Mesenchymal stem cell (in vitro differentiated cells and primary cell): ENCODE data around the gene ZKSCAN7.
A peak's percentile ranks its signal among the peaks of the same experiment; 100 is the strongest.

Experiments
- DNase-seq: peaks from one replicate; pipeline ENCODE4 v3.0.0-alpha.2; 2013
- H2AFZ ChIP-seq: one replicate; pipeline ENCODE4 v1.6.1; 2013; ENCODE audit warnings: low read depth, mild to moderate bottlenecking, control low read depth, inconsistent platforms, low read length, moderate library complexity
- H2AK5ac ChIP-seq: 2 replicates; pipeline ENCODE4 v1.6.1; 2013; ENCODE audit warnings: low read length, moderate library complexity, mild to moderate bottlenecking, inconsistent platforms; ENCODE audit not compliant: severe bottlenecking
- H2BK120ac ChIP-seq: one replicate; pipeline ENCODE4 v1.6.1; 2013; ENCODE audit warnings: low read depth, mild to moderate bottlenecking, inconsistent platforms, low read length, moderate library complexity
- H2BK12ac ChIP-seq, 2 experiments: one replicate each; pipeline ENCODE4 v1.6.1; 2013; ENCODE audit warnings: inconsistent platforms in 2 of 2, low read length in 2 of 2, mild to moderate bottlenecking in 2 of 2, moderate library complexity in 2 of 2, control low read depth in 1 of 2
- H2BK15ac ChIP-seq: one replicate; pipeline ENCODE4 v1.6.1; 2013; ENCODE audit warnings: mild to moderate bottlenecking, low read depth, inconsistent platforms; ENCODE audit not compliant: poor library complexity, severe bottlenecking
- H2BK5ac ChIP-seq: 2 replicates; pipeline ENCODE4 v1.6.1; 2013; ENCODE audit warnings: low read depth, mild to moderate bottlenecking, low read length, control low read depth, inconsistent platforms; ENCODE audit not compliant: poor library complexity, severe bottlenecking
- H3K14ac ChIP-seq, 2 experiments: one replicate each; pipeline ENCODE4 v1.6.1; 2013; ENCODE audit warnings: inconsistent platforms in 2 of 2, low read length in 2 of 2, control low read depth in 1 of 2, mild to moderate bottlenecking in 1 of 2, moderate library complexity in 1 of 2
- H3K18ac ChIP-seq, 2 experiments: one replicate each; pipeline ENCODE4 v1.6.1; 2013; ENCODE audit warnings: inconsistent platforms in 2 of 2, low read length in 2 of 2, control low read depth in 1 of 2, low read depth in 1 of 2, mild to moderate bottlenecking in 1 of 2
- H3K23ac ChIP-seq, 2 experiments: one replicate each; pipeline ENCODE4 v1.6.1; 2013; ENCODE audit warnings: inconsistent platforms in 2 of 2, low read length in 2 of 2, mild to moderate bottlenecking in 2 of 2, moderate library complexity in 2 of 2, control low read depth in 1 of 2
- H3K27ac ChIP-seq: 2 replicates; pipeline ENCODE4 v1.5.1; 2013; ENCODE audit warnings: mild to moderate bottlenecking, moderate library complexity, low read length, control low read depth, inconsistent platforms; ENCODE audit not compliant: poor library complexity, severe bottlenecking
- H3K27me3 ChIP-seq, 2 experiments: 2 replicates each; pipeline versions ENCODE4 v1.6.1 to v1.7.0; 2013; ENCODE audit warnings: low read length in 2 of 2, mild to moderate bottlenecking in 2 of 2, moderate library complexity in 2 of 2, control low read depth in 1 of 2, inconsistent platforms in 1 of 2; ENCODE audit not compliant: control insufficient read depth in 1 of 2, insufficient read depth in 1 of 2
- H3K36me3 ChIP-seq, 2 experiments: 2 replicates each; pipeline versions ENCODE4 v1.6.1 to v1.7.0; 2013; ENCODE audit warnings: low read length in 2 of 2, control low read depth in 1 of 2, inconsistent platforms in 1 of 2, low read depth in 1 of 2, mild to moderate bottlenecking in 1 of 2; ENCODE audit not compliant: insufficient read depth in 2 of 2, control insufficient read depth in 1 of 2
- H3K4ac ChIP-seq, 2 experiments: one replicate each; pipeline ENCODE4 v1.6.1; 2013; ENCODE audit warnings: inconsistent platforms in 2 of 2, low read length in 2 of 2, mild to moderate bottlenecking in 2 of 2, moderate library complexity in 2 of 2, control low read depth in 1 of 2, low read depth in 1 of 2
- H3K4me1 ChIP-seq: 2 replicates; pipeline ENCODE4 v1.6.1; 2013; ENCODE audit warnings: low read depth, low read length, control low read depth; ENCODE audit not compliant: control insufficient read depth, insufficient read depth
- H3K4me2 ChIP-seq: 2 replicates; pipeline ENCODE4 v1.6.1; 2013; ENCODE audit warnings: low read length, mild to moderate bottlenecking, inconsistent platforms; ENCODE audit not compliant: poor library complexity, severe bottlenecking
- H3K4me3 ChIP-seq, 2 experiments: 2 replicates each; pipeline versions ENCODE4 v1.5.1 to v1.7.0; 2013; ENCODE audit warnings: low read length in 2 of 2, mild to moderate bottlenecking in 2 of 2, control low read depth in 1 of 2, low read depth in 1 of 2; ENCODE audit not compliant: insufficient read depth in 1 of 2
- H3K79me1 ChIP-seq: replicated peaks from 2 replicates; pipeline ENCODE4 v1.6.1; 2013; ENCODE audit warnings: mild to moderate bottlenecking, control low read depth, low read length, inconsistent platforms; ENCODE audit not compliant: poor library complexity, severe bottlenecking
- H3K9ac ChIP-seq: 2 replicates; pipeline ENCODE4 v1.7.0; 2013; ENCODE audit warnings: mild to moderate bottlenecking, low read length, moderate library complexity
- H3K9me3 ChIP-seq: 2 replicates; pipeline ENCODE4 v1.7.0; 2013; ENCODE audit warnings: mild to moderate bottlenecking, low read length; ENCODE audit not compliant: control insufficient read depth
- H4K8ac ChIP-seq: one replicate; pipeline ENCODE4 v1.6.1; 2013; ENCODE audit warnings: inconsistent platforms, mild to moderate bottlenecking, low read length, moderate library complexity
- H4K91ac ChIP-seq: one replicate; pipeline ENCODE4 v1.6.1; 2013; ENCODE audit warnings: mild to moderate bottlenecking, low read length, inconsistent platforms
- WGBS: methylation state at CpG from one replicate; pipeline ENCODE4 v1.1.7; 2013; ENCODE audit warnings: mixed read lengths; 5-methylcytosine and 5-hydroxymethylcytosine counted together

Gene ZKSCAN7

GRCh38 chr3:44510000-44510368 lies 45.0 kb upstream of the ZKSCAN7 start:
- H3K27ac ChIP-seq, result no peak overlapping the region
- peak overlapping the region; percentile 90 for H3K9ac ChIP-seq
- no peak overlapping the region for H2BK15ac ChIP-seq
- H3K4me2 ChIP-seq, result peak overlapping the region; percentile 51
- H2AFZ ChIP-seq, result no peak overlapping the region
- no peak overlapping the region for H2AK5ac ChIP-seq
- no peak overlapping the region for H2BK5ac ChIP-seq
- H3K4ac ChIP-seq, result no peak overlapping the region
- peaks cover 19% of the 10 kb centered on the region for H3K79me1 ChIP-seq
- H2BK12ac ChIP-seq, result no peak overlapping the region
- H3K36me3 ChIP-seq, result peaks cover 0 to 2% of the 10 kb centered on the region in 2 experiments
- peak; percentile 42 for DNase-seq
- H4K8ac ChIP-seq, result no peak overlapping the region
- no peak overlapping the region for H3K14ac ChIP-seq
- H3K4me3 ChIP-seq, result peak overlapping the region; percentile 91 to 92
- H3K23ac ChIP-seq, result no peak overlapping the region
- H3K9me3 ChIP-seq, result no peaks in the 10 kb centered on the region
- H2BK120ac ChIP-seq, result no peak overlapping the region
- H3K4me1 ChIP-seq, result peaks cover 5% of the 10 kb centered on the region
- 0% methylated on average over 2 of the region's 6 CpGs for WGBS
- H3K18ac ChIP-seq, result no peak overlapping the region
- no peaks in the 10 kb centered on the region for H3K27me3 ChIP-seq
- H4K91ac ChIP-seq, result no peak overlapping the region

- peaks cover 0 to 5% of the 10 kb centered on the region in 2 experiments for H3K27me3 ChIP-seq
- peaks cover 0 to 2% of the 10 kb centered on the region in 2 experiments for H3K36me3 ChIP-seq
- H2BK15ac ChIP-seq, result no peak overlapping the region
- H4K91ac ChIP-seq, result no peak overlapping the region
- H3K27ac ChIP-seq, result peak overlapping the region; percentile 73
- H3K14ac ChIP-seq, result no peak overlapping the region
- H2AK5ac ChIP-seq, result no peak overlapping the region
- peak overlapping the region; percentile 93 for H3K9ac ChIP-seq
- WGBS, result 25% methylated on average over 4 of the region's 4 CpGs
- no peak overlapping the region for H2BK5ac ChIP-seq
- peak overlapping the region; percentile 72 to 91 for H3K4me3 ChIP-seq
- peak overlapping the region in 1 of 2 experiments; percentile 38 for H3K4ac ChIP-seq
- no peak overlapping the region for H2BK120ac ChIP-seq
- DNase-seq, result peak; percentile 37
- H3K79me1 ChIP-seq, result peaks cover 19% of the 10 kb centered on the region
- peak overlapping the region in 1 of 2 experiments; percentile 42 for H3K18ac ChIP-seq
- no peak overlapping the region for H2AFZ ChIP-seq
- peak overlapping the region; percentile 64 for H3K4me2 ChIP-seq
- peak overlapping the region; percentile 32 for H4K8ac ChIP-seq
- H3K9me3 ChIP-seq, result peaks cover 5% of the 10 kb centered on the region
- H3K4me1 ChIP-seq, result peaks cover 5% of the 10 kb centered on the region
- no peak overlapping the region for H3K23ac ChIP-seq
- H2BK12ac ChIP-seq, result no peak overlapping the region
Measured at GRCh38 chr3:44511238-44511566, 43.8 kb upstream of the ZKSCAN7 start.

GRCh38 chr3:44513513-44513912 lies 41.5 kb upstream of the ZKSCAN7 start:
- peaks cover 5% of the 10 kb centered on the region for H3K4me1 ChIP-seq
- H2AFZ ChIP-seq, result no peak overlapping the region
- H3K4me3 ChIP-seq, result no peak overlapping the region
- no peak overlapping the region for H4K91ac ChIP-seq
- H3K14ac ChIP-seq, result no peak overlapping the region
- H2BK15ac ChIP-seq, result no peak overlapping the region
- H2AK5ac ChIP-seq, result no peak overlapping the region
- WGBS, result 43% methylated on average over 3 of the region's 3 CpGs
- no peak overlapping the region for H3K27ac ChIP-seq
- H3K9me3 ChIP-seq, result peaks cover 5% of the 10 kb centered on the region
- H2BK120ac ChIP-seq, result no peak overlapping the region
- H4K8ac ChIP-seq, result no peak overlapping the region
- no peak overlapping the region for H3K4me2 ChIP-seq
- H3K27me3 ChIP-seq, result peaks cover 0 to 11% of the 10 kb centered on the region in 2 experiments
- H3K23ac ChIP-seq, result no peak overlapping the region
- no peak overlapping the region for H3K18ac ChIP-seq
- H3K4ac ChIP-seq, result no peak overlapping the region
- H2BK12ac ChIP-seq, result no peak overlapping the region
- H3K79me1 ChIP-seq, result peaks cover 4% of the 10 kb centered on the region
- no peak for DNase-seq
- no peaks in the 10 kb centered on the region for H3K36me3 ChIP-seq
- no peak overlapping the region for H3K9ac ChIP-seq
- H2BK5ac ChIP-seq, result no peak overlapping the region

- peaks cover under 1% of the 10 kb centered on the region for H3K4me1 ChIP-seq
- H2BK120ac ChIP-seq, result no peak overlapping the region
- H3K23ac ChIP-seq, result no peak overlapping the region
- H3K4me3 ChIP-seq, result no peak overlapping the region
- no peak overlapping the region for H3K27ac ChIP-seq
- H3K27me3 ChIP-seq, result peaks cover 0 to 29% of the 10 kb centered on the region in 2 experiments
- H3K4ac ChIP-seq, result no peak overlapping the region
- H4K91ac ChIP-seq, result no peak overlapping the region
- H3K9ac ChIP-seq, result no peak overlapping the region
- H2BK15ac ChIP-seq, result no peak overlapping the region
- H3K79me1 ChIP-seq, result no peaks in the 10 kb centered on the region
- H3K4me2 ChIP-seq, result no peak overlapping the region
- H3K9me3 ChIP-seq, result peaks cover 5% of the 10 kb centered on the region
- no peak for DNase-seq
- H4K8ac ChIP-seq, result no peak overlapping the region
- no peak overlapping the region for H2AFZ ChIP-seq
- no peak overlapping the region for H2AK5ac ChIP-seq
- no peak overlapping the region for H2BK12ac ChIP-seq
- no peak overlapping the region for H3K14ac ChIP-seq
- no peaks in the 10 kb centered on the region for H3K36me3 ChIP-seq
- H2BK5ac ChIP-seq, result no peak overlapping the region
- 82% methylated on average over 2 of the region's 3 CpGs for WGBS
- H3K18ac ChIP-seq, result no peak overlapping the region
Measured at GRCh38 chr3:44516230-44516629, 38.8 kb upstream of the ZKSCAN7 start.
